HG03354 (cell line): ENCODE results near the gene PPARG.
"Not testable (repeated sequence)": the region's sequence is repeated elsewhere in the genome, so short reads cannot be mapped to it uniquely, and the experiment has no call there.

Source experiments
- ATAC-seq: cut with Tn5 transposase; IDR thresholded peaks from one replicate; pipeline ENCODE4 v1.9.1; 2021; ENCODE audit warnings: mild to moderate bottlenecking; ENCODE audit not compliant: unreplicated experiment, poor library complexity, severe bottlenecking

The PPARG gene

GRCh38 chr3:12428126-12428525, 139.3 kb downstream of the PPARG start:
- ATAC-seq = no peak

- no peak for ATAC-seq
These were observed 141.2 kb downstream of the PPARG start for GRCh38 chr3:12430086-12430485.

GRCh38 chr3:12433823-12434222, 145.0 kb downstream of the PPARG start:
- ATAC-seq = no peak

- no peak for ATAC-seq
These were observed 147.8 kb downstream of the PPARG start for GRCh38 chr3:12436514-12437220.

- no peak for ATAC-seq
These were observed 148.3 kb downstream of the PPARG start for GRCh38 chr3:12437221-12437605.

GRCh38 chr3:12437861-12438260, 149.0 kb downstream of the PPARG start:
- no peak for ATAC-seq

GRCh38 chr3:12438318-12438717, 149.4 kb downstream of the PPARG start:
- no peak for ATAC-seq

- ATAC-seq = no peak
These were observed 150.5 kb downstream of the PPARG start for GRCh38 chr3:12439161-12439940.

- ATAC-seq = no peak
These were observed 152.3 kb downstream of the PPARG start for GRCh38 chr3:12440927-12441714.

GRCh38 chr3:12442654-12443501, 154.0 kb downstream of the PPARG start:
- no peak for ATAC-seq

GRCh38 chr3:12443781-12444522, 155.1 kb downstream of the PPARG start:
- ATAC-seq = no peak

- ATAC-seq = no peak
These were observed 156.0 kb downstream of the PPARG start for GRCh38 chr3:12444582-12445471.

- no peak for ATAC-seq
These were observed 156.8 kb downstream of the PPARG start for GRCh38 chr3:12445523-12446240.

- no peak for ATAC-seq
These were observed 157.4 kb downstream of the PPARG start for GRCh38 chr3:12446298-12446697.

- no peak for ATAC-seq
These were observed 158.2 kb downstream of the PPARG start for GRCh38 chr3:12447075-12447474.

- ATAC-seq = not testable (repeated sequence)
These were observed 159.7 kb downstream of the PPARG start for GRCh38 chr3:12448404-12449202.
